ENCODE results near the gene SLC16A2. TPM values are rescaled to one million over a fixed set of nuclear protein-coding genes. Genes with fewer than 3 reads are reported as not detected.
"Not testable (repeated sequence)": the region's sequence is repeated elsewhere in the genome, so short reads cannot be mapped to it uniquely, and the experiment has no call there.

Gene SLC16A2
- total RNA-seq, 1 donor from 2014 or later, result 32.4 TPM

DNA sequence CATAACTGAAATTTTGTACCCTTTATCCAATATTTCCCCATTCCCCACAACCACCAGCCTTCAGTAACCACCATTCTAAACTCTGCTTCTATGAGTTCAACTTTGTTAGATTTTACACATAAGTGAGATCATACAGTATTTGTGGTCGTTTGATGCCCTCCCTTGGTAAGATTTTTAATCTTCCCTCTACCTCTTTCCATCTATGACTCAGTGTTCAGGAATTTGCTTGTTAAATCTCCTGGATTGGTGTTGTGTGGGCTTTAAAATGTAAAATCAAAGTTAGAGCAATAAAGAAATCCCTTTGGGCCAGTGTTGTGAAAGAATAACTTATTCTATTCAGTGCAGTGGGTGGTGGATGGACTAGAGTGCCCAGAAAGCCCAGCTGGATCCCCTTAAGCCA is 37.4 kb downstream of the SLC16A2 start:
- H3K27ac Mint-ChIP-seq (ENCODE audit: unreplicated experiment), result no peak overlapping the region
- no peaks in the 10 kb centered on the region for H3K9me3 Mint-ChIP-seq (ENCODE audit: unreplicated experiment)
- H3K4me3 Mint-ChIP-seq (ENCODE audit: unreplicated experiment), result no peak overlapping the region
- DNase-seq (ENCODE audit: low spot score), result no peak
- TF ChIP-seq, protein P1, sequence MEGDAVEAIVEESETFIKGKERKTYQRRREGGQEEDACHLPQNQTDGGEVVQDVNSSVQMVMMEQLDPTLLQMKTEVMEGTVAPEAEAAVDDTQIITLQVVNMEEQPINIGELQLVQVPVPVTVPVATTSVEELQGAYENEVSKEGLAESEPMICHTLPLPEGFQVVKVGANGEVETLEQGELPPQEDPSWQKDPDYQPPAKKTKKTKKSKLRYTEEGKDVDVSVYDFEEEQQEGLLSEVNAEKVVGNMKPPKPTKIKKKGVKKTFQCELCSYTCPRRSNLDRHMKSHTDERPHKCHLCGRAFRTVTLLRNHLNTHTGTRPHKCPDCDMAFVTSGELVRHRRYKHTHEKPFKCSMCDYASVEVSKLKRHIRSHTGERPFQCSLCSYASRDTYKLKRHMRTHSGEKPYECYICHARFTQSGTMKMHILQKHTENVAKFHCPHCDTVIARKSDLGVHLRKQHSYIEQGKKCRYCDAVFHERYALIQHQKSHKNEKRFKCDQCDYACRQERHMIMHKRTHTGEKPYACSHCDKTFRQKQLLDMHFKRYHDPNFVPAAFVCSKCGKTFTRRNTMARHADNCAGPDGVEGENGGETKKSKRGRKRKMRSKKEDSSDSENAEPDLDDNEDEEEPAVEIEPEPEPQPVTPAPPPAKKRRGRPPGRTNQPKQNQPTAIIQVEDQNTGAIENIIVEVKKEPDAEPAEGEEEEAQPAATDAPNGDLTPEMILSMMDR (IDR thresholded peaks at IDR 0.05; ENCODE audit: unreplicated experiment), result no peak
- H3K36me3 Mint-ChIP-seq (ENCODE audit: low read depth, unreplicated experiment), result no peaks in the 10 kb centered on the region
- peaks cover 3% of the 10 kb centered on the region for H3K27me3 Mint-ChIP-seq (ENCODE audit: unreplicated experiment)
- no peaks in the 10 kb centered on the region for H3K4me1 Mint-ChIP-seq (ENCODE audit: unreplicated experiment)

DNA sequence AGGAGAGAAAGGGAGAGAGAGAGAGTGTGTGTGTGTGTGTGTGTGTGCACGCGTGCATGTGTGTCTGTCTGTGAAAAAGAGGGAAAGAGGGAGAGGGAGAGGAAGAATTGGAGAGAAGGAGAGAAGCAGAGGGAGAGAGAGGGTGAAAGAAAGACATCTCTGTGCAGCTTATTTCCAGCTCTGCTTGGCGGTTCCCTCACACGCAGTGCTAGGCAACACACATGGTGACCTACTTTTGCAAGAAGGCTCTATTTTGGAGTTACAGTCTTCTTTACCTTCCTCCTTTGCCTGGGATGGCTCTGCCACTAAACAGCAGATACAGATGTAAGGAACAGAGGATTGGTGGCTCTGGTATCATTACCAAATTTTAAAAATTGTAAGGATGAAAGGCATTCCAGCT is 40.1 kb downstream of the SLC16A2 start:
- no peak overlapping the region for H3K4me3 Mint-ChIP-seq (ENCODE audit: unreplicated experiment)
- H3K27ac Mint-ChIP-seq (ENCODE audit: unreplicated experiment), result no peak overlapping the region
- DNase-seq (ENCODE audit: low spot score), result no peak
- H3K9me3 Mint-ChIP-seq (ENCODE audit: unreplicated experiment), result no peaks in the 10 kb centered on the region
- TF ChIP-seq, protein P1 (IDR thresholded peaks at IDR 0.05; ENCODE audit: unreplicated experiment), result no peak
- H3K36me3 Mint-ChIP-seq (ENCODE audit: low read depth, unreplicated experiment), result no peaks in the 10 kb centered on the region
- peaks cover 3% of the 10 kb centered on the region for H3K27me3 Mint-ChIP-seq (ENCODE audit: unreplicated experiment)
- H3K4me1 Mint-ChIP-seq (ENCODE audit: unreplicated experiment), result no peaks in the 10 kb centered on the region

DNA sequence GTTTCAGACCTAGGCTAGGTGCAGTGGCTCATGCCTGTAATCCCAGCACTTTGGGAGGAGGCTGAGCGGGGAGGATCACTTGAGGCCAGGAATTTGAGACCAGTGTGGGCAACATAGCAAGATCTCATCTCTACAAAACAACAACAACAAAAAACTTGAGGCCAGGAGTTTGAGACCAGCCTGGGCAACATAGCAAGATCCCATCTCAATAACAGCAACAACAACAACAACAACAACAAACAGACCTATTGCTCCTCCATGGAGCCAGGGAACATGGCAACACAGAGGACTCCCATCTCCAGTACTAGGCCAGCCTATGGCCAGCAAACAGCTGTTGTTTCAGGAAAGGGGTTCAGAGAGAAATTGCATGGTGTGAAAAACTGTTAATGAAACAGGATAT is 43.4 kb downstream of the SLC16A2 start:
- H3K4me3 Mint-ChIP-seq (ENCODE audit: unreplicated experiment), result no peak overlapping the region
- peaks cover 3% of the 10 kb centered on the region for H3K27me3 Mint-ChIP-seq (ENCODE audit: unreplicated experiment)
- no peaks in the 10 kb centered on the region for H3K36me3 Mint-ChIP-seq (ENCODE audit: low read depth, unreplicated experiment)
- no peaks in the 10 kb centered on the region for H3K4me1 Mint-ChIP-seq (ENCODE audit: unreplicated experiment)
- no peak for DNase-seq (ENCODE audit: low spot score)
- no peak overlapping the region for H3K27ac Mint-ChIP-seq (ENCODE audit: unreplicated experiment)
- no peaks in the 10 kb centered on the region for H3K9me3 Mint-ChIP-seq (ENCODE audit: unreplicated experiment)
- TF ChIP-seq, protein P1 (IDR thresholded peaks at IDR 0.05; ENCODE audit: unreplicated experiment), result no peak

DNA sequence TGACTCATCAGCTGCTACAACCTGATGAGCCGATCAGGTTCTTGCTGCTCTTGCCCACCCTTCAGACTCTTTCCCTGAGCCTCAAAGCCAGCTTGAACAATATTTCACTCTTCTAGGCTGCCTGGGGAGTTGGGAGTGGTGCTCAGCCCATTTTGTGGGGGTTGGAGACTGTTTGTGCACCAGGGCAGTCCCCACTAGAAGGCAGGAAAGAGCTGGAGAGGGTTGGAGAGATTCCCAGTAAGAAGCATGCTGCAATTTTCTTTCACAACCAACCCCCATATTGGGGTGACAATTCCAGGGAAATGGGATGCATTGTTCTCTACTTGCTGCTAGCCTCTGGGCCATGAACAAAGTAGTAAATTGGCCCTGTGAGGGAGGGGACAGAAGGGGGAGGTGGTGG is 44.1 kb downstream of the SLC16A2 start:
- H3K27ac Mint-ChIP-seq (ENCODE audit: unreplicated experiment), result no peak overlapping the region
- H3K36me3 Mint-ChIP-seq (ENCODE audit: low read depth, unreplicated experiment), result no peaks in the 10 kb centered on the region
- H3K9me3 Mint-ChIP-seq (ENCODE audit: unreplicated experiment), result no peaks in the 10 kb centered on the region

DNA sequence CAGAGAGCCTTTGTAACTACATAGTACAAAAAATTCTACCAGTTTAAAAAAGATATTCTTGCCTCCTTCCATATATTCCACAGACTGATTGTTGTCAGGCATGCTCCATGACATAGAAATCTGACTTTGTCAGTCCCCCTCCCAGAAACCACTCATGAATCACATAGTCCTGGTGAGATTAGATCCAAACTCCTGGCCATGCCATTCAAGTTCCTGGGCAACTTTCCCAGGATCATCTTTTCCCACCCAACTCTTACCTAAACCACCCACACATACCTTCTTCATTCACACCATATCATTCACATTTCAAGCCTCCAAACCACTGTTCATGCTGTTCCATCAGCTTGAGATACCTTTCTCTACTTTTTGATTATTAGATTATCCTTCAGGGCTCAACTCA is 46.4 kb downstream of the SLC16A2 start:
- Mint-ChIP-seq H3K9me3 (ENCODE audit: unreplicated experiment) (no peaks in the 10 kb centered on the region), H3K36me3 (ENCODE audit: low read depth, unreplicated experiment) (no peaks in the 10 kb centered on the region), H3K27me3 (ENCODE audit: unreplicated experiment) (peaks cover 2% of the 10 kb centered on the region), H3K27ac (ENCODE audit: unreplicated experiment) (no peak overlapping the region), H3K4me3 (ENCODE audit: unreplicated experiment) (no peak overlapping the region), H3K4me1 (ENCODE audit: unreplicated experiment) (no peaks in the 10 kb centered on the region)
- no peak for DNase-seq (ENCODE audit: low spot score)
- TF ChIP-seq, protein P1 (IDR thresholded peaks at IDR 0.05; ENCODE audit: unreplicated experiment), result no peak

More for the DNA sequence above, 44.1 kb downstream of the SLC16A2 start:
- Mint-ChIP-seq H3K4me1 (ENCODE audit: unreplicated experiment) (no peaks in the 10 kb centered on the region), H3K4me3 (ENCODE audit: unreplicated experiment) (no peak overlapping the region), H3K27me3 (ENCODE audit: unreplicated experiment) (peaks cover 5% of the 10 kb centered on the region)
- no peak for DNase-seq (ENCODE audit: low spot score)
- TF ChIP-seq, protein P1 (IDR thresholded peaks at IDR 0.05; ENCODE audit: unreplicated experiment), result no peak

DNA sequence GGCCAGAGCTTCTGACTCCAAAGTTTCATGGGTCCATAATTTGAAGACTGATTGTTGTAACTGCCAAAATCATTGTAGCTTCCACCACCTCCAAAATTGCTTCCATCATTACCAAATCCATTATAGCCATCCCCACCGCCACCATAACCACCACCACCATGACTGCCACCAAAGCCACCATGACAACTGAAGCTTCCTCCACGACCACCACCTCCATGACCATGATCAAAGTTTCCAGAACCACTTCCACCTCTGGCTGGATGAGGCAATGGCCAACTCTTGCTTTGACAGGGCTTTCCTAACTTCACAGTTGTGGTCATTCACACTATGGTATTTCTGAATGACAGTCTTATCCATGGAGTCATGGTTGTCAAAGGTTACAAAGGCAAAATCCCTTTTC is 51.8 kb downstream of the SLC16A2 start:
- not testable (repeated sequence) for H3K4me1 Mint-ChIP-seq (ENCODE audit: unreplicated experiment); H3K36me3 Mint-ChIP-seq (ENCODE audit: low read depth, unreplicated experiment); H3K27ac Mint-ChIP-seq (ENCODE audit: unreplicated experiment); H3K27me3 Mint-ChIP-seq (ENCODE audit: unreplicated experiment); H3K4me3 Mint-ChIP-seq (ENCODE audit: unreplicated experiment); H3K9me3 Mint-ChIP-seq (ENCODE audit: unreplicated experiment); DNase-seq (ENCODE audit: low spot score)

All from endothelial cell (in vitro differentiated cells).